Measurements from ENCODE around the gene OSBPL3.

The OSBPL3 gene

DNA sequence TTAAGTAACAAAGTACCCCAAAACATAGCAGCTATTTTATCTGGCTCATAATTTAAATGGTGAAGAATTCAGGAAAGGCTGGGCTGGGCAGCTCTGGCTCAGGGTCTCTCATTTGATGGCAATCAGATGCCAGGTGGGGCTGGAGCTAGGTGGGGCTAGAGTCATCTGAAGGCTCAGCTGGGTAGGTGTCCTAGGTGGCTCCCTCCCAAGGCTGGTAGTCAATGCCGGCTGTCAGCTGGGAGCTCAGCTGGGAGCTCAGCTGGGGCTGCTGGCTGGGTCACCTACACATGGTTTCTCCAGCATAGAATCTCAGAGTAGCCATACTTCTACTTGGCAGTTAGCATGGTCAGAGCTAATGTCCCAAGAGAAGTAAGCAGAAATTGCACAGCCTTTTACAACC, 34.1 kb downstream of the OSBPL3 start:
- no peak overlapping the region for H3K4me2 ChIP-seq (ENCODE audit: low read depth, low read length)
- no peak overlapping the region for H3K9ac ChIP-seq (ENCODE audit: low read length)
- no peaks in the 10 kb centered on the region for H3K9me3 ChIP-seq (replicated peaks; ENCODE audit: insufficient read depth, low read length)
- no peak overlapping the region for H3K27ac ChIP-seq (ENCODE audit: low read length)
- H3F3A ChIP-seq (ENCODE audit: insufficient read depth, low read length), result no peaks in the 10 kb centered on the region
- H3K27me3 ChIP-seq (replicated peaks; ENCODE audit: insufficient read depth, low read length), result no peaks in the 10 kb centered on the region
- no peaks in the 10 kb centered on the region for H3K9me2 ChIP-seq (replicated peaks; ENCODE audit: insufficient read depth, low read length)
- no peaks in the 10 kb centered on the region for H3K4me1 ChIP-seq (ENCODE audit: low read length)
- H4K20me1 ChIP-seq (ENCODE audit: insufficient read depth, low read length), result no peaks in the 10 kb centered on the region
- TF ChIP-seq CTCF (IDR thresholded peaks at IDR 0.05; ENCODE audit: low read length) (no peak), EZH2phosphoT487 (IDR thresholded peaks at IDR 0.05; ENCODE audit: low read length) (no peak), EZH2 (optimal IDR thresholded peaks at IDR 0.05; ENCODE audit: low read depth, low read length) (no peak)
- H3K79me2 ChIP-seq (ENCODE audit: low read length), result peaks cover 97% of the 10 kb centered on the region
- no peak overlapping the region for H2AFZ ChIP-seq (ENCODE audit: low read length)
- H3K4me3 ChIP-seq (ENCODE audit: low read length), result no peak overlapping the region
- H3K36me3 ChIP-seq (replicated peaks; ENCODE audit: insufficient read depth, low read length), result no peaks in the 10 kb centered on the region
- no peak for DNase-seq

- Histone ChIP-seq H3K4me3 (ENCODE audit: low read length) (no peak overlapping the region), H3K27me3 (replicated peaks; ENCODE audit: insufficient read depth, low read length) (no peaks in the 10 kb centered on the region), H3K4me2 (ENCODE audit: low read depth, low read length) (no peak overlapping the region), H3K36me3 (replicated peaks; ENCODE audit: insufficient read depth, low read length) (no peaks in the 10 kb centered on the region), H3K9ac (ENCODE audit: low read length) (no peak overlapping the region), H3F3A (ENCODE audit: insufficient read depth, low read length) (no peaks in the 10 kb centered on the region), H3K27ac (ENCODE audit: low read length) (no peak overlapping the region), H3K9me2 (replicated peaks; ENCODE audit: insufficient read depth, low read length) (no peaks in the 10 kb centered on the region), H2AFZ (ENCODE audit: low read length) (no peak overlapping the region), H3K9me3 (replicated peaks; ENCODE audit: insufficient read depth, low read length) (no peaks in the 10 kb centered on the region), H3K4me1 (ENCODE audit: low read length) (no peaks in the 10 kb centered on the region), H4K20me1 (ENCODE audit: insufficient read depth, low read length) (no peaks in the 10 kb centered on the region), H3K79me2 (ENCODE audit: low read length) (peaks cover 96% of the 10 kb centered on the region)
- DNase-seq, result no peak
- TF ChIP-seq CTCF (IDR thresholded peaks at IDR 0.05; ENCODE audit: low read length) (no peak), EZH2phosphoT487 (IDR thresholded peaks at IDR 0.05; ENCODE audit: low read length) (no peak), EZH2 (optimal IDR thresholded peaks at IDR 0.05; ENCODE audit: low read depth, low read length) (no peak)
Measured at GRCh38 chr7:24943096-24943948, 36.7 kb downstream of the OSBPL3 start.

DNA sequence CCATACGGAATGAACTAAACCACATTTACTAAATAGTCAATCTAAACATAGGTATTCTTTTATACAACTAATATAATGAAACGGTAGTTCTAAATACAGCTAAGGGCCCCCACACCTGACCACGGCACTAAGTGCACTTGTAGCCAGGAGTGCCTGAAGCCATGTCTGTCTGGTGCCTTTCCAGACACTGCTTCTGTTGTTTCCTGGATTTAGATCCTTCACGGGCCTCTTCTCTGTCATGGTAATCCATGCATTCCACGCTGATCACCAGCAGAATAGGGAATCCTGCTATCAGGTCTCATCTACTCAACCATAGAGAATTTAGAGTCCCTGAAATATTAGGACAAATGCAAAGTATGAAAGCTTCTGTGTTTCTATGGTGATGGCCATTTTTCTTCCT, 37.8 kb downstream of the OSBPL3 start:
- Histone ChIP-seq H2AFZ (ENCODE audit: low read length) (no peak overlapping the region), H3K4me1 (ENCODE audit: low read length) (no peaks in the 10 kb centered on the region), H3K9ac (ENCODE audit: low read length) (no peak overlapping the region), H3K9me3 (replicated peaks; ENCODE audit: insufficient read depth, low read length) (no peaks in the 10 kb centered on the region), H4K20me1 (ENCODE audit: insufficient read depth, low read length) (no peaks in the 10 kb centered on the region), H3K4me3 (ENCODE audit: low read length) (no peak overlapping the region), H3F3A (ENCODE audit: insufficient read depth, low read length) (no peaks in the 10 kb centered on the region), H3K36me3 (replicated peaks; ENCODE audit: insufficient read depth, low read length) (no peaks in the 10 kb centered on the region), H3K9me2 (replicated peaks; ENCODE audit: insufficient read depth, low read length) (no peaks in the 10 kb centered on the region), H3K4me2 (ENCODE audit: low read depth, low read length) (no peak overlapping the region), H3K79me2 (ENCODE audit: low read length) (peaks cover 93% of the 10 kb centered on the region), H3K27me3 (replicated peaks; ENCODE audit: insufficient read depth, low read length) (no peaks in the 10 kb centered on the region), H3K27ac (ENCODE audit: low read length) (no peak overlapping the region)
- no peak for TF ChIP-seq CTCF (IDR thresholded peaks at IDR 0.05; ENCODE audit: low read length)
- no peak for TF ChIP-seq EZH2 (optimal IDR thresholded peaks at IDR 0.05; ENCODE audit: low read depth, low read length)
- no peak for TF ChIP-seq EZH2phosphoT487 (IDR thresholded peaks at IDR 0.05; ENCODE audit: low read length)
- DNase-seq, result no peak

All from MM.1S (cell line).